HG03039 (cell line): ENCODE data around the gene BTNL9.
"Not testable (repeated sequence)": the region's sequence is repeated elsewhere in the genome, so short reads cannot be mapped to it uniquely, and the experiment has no call there.

Experiments used
- ATAC-seq: cut with Tn5 transposase; IDR thresholded peaks from one replicate; pipeline ENCODE4 v1.9.1; 2021; ENCODE audit warnings: mild to moderate bottlenecking, moderate library complexity; ENCODE audit not compliant: unreplicated experiment

Gene BTNL9

DNA sequence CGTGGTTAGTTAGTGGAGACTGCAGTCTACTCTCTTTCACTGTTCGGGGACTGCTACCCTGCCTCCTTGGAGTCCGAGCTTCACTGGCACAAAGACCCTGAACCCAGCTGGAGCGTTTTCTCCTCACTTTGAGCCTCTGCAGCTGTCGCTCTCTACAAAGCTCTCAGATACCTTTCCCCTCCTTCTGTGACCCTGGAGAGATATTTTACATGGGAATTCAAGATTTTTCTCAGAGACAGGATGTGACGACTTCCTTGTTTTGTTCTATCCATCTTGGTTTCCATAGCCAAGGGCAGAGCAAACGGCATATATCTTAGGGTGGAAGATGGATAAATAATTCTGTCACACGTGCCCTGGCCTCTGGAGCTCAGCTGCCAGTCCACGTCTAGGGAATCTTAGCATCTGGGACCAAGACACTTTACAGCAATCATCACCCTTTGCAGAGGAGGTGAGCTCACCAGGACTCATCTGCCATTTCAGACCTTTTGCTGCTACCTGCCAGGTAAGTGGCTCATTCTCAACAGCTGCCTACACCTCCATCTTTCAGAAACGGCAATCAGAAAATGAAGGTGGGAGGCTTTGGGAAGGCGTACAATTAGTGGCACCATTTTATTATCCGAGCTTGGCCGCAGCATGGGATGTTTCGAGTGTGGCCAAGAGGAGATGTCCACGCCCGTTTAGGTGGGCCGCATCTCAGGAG lies at the start of gene BTNL9:
Gene BTNL9 (plus strand): TSS at position 336 of the 700 bp plus-strand sequence. CDS start 5,224 bp downstream, outside the sequence.
- no peak for ATAC-seq

DNA sequence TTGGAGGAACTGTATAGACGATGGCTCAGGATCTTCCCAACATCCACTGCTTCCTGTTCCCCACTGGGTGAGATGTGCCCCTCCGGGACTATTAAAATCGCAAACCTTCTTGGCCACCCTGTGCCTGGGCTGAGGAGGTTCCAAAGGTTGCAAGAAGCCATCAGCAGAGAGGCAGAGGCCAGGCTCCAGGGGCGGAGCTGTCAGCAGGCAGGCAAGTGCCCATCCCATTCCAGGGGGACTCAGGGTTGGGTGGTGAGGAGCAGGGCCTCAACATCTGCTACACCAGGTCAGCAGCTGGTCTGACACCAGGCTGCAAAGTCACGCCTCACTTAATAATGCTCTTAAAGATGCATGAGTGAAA lies 49.2 kb upstream of the BTNL9 start:
- no peak for ATAC-seq

DNA sequence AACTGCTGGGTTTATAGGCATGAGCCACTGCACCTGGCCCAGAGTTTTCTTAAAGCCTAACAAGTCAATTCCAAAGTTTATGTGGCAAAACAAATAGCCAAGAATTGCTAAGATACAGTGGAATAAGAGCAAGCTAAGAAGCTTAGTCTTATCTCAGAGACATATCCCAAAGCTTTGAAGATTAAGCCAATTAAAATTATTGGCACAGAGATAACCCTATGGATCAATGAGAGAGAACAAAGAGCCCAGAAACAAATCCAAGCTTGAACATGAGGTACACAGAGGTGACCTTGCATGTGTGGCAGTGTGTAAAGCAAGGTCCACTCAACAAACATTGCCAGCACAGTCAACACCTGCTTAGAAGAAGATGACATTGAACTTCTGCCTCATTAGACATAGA lies 38.1 kb upstream of the BTNL9 start:
- ATAC-seq, result no peak

DNA sequence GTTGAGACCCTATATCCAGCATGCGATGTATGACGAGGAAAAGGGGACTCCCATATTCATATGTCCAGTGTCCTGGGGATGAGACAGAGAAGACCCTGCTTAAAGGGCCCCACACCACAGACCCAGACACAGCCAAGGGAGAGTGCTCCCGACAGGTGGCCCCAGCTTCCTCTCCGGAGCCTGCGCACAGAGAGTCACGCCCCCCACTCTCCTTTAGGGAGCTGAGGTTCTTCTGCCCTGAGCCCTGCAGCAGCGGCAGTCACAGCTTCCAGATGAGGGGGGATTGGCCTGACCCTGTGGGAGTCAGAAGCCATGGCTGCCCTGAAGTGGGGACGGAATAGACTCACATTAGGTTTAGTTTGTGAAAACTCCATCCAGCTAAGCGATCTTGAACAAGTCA lies 34.3 kb upstream of the BTNL9 start:
- ATAC-seq, result no peak

DNA sequence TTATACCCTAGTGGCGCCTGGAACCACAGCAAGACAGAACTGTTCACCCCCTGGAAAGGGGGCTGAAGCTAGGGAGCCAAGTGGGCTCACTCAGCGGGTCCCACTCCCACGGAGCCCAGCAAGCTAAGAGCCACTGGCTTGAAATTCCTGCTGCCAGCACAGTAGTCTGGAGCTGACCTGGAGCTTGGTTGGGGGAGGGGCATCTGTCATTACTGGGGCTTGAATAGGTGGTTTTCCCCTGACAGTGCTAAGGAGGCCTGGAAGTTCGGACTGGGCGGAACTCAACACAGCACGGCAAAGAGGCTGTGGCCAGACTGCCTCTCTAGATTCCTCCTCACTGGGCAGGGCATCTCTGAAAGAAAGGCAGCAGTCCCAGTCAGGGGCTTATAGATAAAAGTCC lies 31.9 kb upstream of the BTNL9 start:
- no peak for ATAC-seq

DNA sequence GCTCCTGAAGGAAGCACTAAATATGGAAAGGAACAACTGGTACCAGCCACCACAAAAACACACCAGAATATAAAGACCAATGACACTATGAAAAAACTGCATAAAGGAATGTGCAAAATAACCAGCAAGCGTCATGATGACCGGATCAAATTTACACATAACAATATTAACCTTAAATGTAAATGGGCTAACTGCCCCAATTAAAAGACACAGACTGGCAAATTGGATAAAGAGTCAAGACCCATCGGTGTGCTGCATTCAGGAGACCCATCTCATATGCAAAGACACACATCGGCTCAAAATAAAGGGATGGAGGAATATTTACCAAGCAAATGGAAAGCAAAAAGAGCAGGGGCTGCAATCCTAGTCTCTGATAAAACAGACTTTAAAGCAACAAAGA lies 30.0 kb upstream of the BTNL9 start:
- not testable (repeated sequence) for ATAC-seq

DNA sequence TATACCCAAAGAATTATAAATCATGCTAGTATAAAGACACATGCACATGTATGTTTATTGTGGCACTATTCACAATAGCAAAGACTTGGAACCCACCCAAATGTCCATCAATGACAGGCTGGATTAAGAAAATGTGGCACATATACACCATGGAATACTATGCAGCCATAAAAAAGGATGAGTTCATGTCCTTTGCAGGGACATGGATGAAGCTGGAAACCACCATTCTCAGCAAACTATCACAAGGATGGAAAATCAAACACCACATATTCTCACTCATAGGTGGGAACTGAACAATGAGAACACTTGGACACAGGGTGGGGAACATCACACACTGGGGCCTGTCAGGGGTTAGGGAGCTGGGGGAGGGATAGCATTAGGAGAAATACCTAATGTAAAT lies 25.4 kb upstream of the BTNL9 start:
- not testable (repeated sequence) for ATAC-seq

DNA sequence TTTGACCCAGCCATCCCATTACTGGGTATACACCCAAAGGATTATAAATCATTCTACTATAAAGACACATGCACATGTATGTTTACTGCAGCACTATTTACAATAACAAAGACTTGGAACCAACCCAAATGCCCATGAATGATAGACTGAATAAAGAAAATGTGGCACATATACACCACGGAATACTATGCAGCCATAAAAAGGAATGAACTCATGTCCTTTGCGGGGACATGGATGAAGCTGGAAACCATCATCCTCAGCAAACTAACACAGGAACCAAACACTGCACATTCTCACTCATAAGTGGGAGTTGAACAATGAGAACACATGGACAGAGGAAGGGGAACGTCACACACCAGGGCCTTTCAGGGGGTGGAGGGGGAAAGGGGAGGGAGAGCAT lies 22.6 kb upstream of the BTNL9 start:
- ATAC-seq, result not testable (repeated sequence)

DNA sequence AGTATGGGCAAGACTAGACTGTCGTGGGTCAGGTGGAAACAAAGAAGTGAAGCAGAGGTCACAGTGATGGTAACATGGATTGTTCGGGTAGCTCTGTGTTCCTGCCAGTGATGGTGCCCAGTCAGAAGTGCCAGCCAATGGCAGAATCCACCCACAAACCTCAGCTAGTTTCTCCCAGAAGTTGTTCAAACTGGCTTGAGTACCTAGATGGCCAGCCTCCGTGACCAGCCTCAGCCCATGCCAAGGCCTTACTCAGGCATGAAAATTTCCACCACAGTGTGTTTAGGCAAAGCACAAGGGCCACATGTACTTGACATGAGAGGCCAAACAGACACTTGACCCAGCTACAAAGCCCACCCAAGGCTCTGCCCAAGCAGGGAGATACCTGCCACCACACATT lies 19.4 kb upstream of the BTNL9 start:
- ATAC-seq, result no peak

DNA sequence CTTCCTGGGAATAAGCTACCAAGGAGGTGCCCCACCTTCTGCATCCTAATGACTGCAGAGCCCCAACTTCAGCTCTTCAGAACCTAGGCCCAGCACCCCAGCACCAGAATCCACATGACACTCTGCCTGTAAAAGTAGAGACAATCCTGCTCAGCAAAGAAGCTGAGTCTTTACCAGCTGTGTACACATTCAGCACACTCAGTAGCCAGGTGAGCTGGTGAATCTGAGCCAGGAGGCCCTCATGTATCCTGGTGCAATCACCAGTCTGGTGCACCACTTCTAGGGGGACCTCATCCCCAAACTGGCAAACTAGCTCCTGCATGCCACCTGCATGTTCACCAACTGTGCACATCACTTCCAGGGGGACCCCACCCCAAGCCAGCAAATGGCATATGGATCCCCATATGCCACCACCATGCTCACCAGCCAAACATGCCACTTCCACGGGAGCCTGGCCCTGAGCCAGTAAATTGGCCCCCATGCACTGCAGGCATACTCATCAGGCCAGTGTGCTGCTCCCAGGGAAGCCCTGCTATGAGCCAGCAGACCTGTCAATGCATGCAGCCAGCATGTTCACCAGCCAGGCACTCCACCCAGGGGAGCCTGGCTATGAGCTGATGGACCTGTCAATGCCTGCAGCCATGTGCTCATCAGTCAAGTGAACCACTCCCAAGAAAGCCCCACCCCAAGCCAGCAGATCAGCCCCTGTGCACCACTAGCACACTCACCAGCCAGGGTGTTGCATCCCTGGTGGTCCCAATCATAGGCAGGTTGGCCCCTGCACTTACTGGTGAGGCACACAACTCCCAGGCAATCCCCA lies 15.6 kb upstream of the BTNL9 start:
- no peak for ATAC-seq

DNA sequence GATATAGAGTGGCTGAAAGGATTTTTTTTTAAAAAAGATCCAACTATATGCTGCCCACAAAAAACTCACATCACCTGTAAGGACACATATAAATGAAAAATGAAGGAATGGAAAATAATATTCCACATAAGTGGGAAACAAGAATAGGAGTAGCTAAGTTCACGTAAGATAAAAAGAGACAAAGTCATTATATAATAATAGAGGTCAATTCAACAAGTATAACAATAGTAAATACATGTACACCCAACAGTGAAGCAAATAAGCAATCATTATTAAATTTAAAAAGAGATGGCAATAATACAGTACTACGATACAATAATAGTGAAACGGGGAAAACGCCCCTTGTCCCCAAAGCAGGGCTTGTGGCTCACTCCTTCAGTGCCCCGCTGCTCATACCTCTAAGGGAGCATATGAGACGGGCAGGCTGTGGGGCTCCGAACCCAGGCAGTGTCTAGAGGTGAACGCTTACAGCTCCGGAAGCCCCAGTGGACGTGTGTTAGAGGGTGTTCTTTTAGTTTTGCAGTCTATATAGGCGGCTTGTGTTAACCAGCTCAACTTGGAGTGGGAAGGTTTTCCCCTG lies 12.5 kb upstream of the BTNL9 start:
- ATAC-seq, result no peak

DNA sequence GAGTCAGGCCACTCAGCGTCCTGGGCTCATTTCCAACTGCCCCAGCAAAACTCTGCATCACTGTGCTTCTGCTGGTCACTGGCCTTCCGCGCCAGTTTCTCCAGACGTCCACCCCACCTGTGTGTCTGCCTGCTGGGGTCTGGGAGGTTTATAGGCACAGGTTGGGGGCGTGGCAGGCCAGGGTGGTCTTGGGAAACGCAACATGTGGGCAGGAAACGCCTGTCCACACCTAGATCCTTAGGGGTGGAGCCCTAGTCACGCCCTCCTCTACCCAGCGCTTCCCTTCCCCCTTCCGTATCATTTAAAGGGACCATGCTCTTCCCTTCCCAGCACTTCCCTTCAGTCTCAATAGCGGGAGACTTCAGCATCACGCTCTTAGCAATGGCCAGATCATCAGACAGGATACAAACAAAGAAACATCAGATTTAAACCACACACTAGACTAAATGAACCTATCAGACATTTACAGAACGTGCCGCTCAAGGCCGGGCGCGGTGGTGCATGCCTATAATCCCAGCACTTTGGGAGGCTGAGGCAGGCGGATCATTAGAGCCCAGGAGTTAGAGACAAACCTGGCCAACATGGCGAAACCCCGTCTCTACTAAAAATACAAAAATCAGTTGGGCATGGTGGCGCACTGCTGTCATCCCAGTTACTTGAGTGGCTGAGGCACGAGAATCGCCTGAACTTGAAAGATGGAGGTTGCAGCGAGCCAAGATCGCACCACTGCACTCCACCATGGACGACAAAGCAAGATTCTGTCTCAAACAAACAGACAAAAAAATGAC lies 11.8 kb upstream of the BTNL9 start:
- no peak for ATAC-seq

DNA sequence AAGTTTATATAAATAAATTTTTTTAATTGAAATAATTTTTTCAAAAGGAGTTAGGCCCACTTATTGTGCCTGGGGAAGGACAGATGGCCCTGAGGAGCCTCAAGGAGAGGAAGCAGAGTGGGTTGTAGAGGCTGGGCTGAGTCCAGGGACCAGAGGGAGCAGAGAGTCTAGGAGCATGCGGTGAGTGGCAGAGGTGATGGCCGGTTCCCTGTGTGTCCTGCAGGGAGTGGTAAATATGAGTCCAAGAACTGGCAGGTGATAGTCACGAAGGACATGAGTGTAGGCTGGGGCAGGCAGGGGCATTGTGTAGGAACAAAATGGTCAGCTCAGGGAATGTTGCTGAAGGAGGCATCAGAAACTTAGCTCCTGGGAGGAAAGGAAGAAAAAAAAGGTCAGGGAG lies 8.3 kb upstream of the BTNL9 start:
- no peak for ATAC-seq

DNA sequence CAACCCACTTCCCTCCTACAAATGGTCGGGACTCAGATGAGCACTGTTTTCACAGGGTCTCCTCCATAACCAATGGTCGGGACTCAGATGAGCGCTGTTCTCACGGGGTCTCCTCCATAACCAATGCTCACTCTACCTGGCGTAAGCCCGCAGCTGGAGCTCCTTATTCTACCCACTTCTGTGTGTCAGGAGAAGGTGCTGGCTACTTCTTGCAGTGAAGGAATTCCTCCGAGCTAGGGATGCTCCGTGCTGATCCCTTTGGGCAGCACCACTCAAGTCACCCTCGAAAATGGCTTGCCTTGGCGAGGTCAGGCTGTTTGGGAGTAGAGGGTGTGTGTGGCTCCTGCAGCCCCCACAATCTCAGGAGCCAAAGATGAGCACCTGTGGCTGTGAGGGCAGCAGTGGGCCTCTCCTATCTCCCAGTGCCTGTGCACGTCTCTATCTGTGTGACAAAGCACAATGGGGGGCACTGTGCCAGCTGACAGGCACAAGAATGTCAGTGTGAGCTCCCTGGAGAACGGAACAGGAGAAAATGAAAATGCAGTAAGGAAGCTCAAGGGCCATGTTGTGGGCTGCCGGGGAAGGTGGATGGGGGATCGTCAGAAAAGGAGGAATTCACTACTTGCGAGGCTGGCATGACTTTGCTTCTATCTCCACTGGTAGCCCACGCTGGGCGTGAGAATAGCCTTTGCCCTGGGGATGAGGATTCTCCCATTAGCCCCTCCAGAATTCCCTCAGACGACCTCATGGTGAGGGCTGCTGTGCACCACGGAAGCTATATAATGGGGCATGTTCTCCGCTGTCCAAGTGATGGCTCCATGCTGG lies 3.9 kb upstream of the BTNL9 start:
- no peak for ATAC-seq

DNA sequence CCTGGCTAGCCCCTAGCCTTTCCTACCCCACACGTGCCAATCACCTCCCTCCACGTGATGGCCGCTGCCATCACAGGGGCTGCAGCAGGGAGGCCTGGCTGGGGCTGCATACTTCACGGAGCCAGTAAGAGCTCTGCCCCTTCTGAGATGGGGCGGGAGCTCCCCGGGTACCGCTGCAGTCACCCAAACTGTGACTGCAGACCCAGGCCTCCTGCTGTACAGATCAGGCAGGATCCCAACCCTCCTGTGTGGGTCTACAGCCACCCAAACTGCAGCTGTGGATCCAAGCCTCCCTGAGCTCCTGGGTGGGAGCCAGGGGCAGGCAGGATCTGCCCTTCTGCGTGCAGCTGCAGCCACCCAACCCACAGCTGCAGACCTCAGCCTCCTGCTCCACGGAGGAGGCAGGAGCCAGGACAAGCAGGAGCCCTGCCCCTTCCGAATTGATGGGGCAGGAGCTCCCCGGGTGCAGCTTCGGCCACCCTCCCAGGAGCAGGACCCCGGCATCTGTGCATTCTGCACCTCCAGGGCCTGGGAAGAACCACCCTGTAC lies 3.2 kb upstream of the BTNL9 start:
- ATAC-seq, result no peak

DNA sequence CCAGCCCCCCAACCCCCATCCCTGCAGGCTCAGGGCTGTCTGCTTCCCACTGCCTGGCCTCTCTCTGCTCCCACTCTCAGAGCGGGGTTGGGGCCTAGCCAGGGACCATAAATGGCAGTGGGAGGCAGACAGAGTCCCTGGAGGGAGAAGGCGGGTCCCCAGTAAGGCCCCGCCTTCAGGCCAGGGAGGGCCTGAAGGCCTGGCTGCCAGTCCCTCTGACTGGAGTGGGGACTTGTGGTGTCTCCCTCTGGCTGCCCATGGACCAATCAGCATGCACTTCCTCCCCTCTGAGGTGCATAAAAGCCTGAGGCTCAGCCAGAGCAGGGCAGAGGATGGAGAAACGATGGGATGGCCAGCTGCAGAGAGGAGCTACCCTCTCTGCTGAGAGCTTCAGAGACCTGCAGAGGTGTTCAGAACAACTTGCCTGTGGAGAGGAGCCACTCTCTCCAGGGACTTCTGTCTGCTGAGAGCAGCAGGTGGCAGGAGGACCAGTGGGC lies 2.7 kb upstream of the BTNL9 start:
- ATAC-seq, result no peak

DNA sequence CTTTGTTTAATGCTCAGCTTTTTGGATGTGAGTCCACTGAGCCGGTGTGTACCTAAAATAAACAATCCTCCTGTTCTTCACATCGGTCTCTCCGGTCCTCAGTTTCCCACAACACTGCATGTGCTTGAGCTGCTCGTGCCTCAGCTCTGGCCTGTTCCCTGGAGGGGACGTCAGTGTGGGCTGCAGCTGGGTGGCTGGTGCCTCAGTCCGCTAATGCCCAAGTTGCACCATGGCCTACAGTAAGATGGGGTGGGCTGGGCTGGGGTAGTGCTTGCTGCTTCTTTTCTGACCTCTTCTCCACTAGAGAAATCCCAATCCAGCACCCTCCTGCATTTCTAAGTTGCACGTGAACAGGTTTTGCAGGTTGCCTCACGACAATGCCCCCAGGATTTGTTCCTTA lies 595 bp upstream of the BTNL9 start:
- no peak for ATAC-seq

DNA sequence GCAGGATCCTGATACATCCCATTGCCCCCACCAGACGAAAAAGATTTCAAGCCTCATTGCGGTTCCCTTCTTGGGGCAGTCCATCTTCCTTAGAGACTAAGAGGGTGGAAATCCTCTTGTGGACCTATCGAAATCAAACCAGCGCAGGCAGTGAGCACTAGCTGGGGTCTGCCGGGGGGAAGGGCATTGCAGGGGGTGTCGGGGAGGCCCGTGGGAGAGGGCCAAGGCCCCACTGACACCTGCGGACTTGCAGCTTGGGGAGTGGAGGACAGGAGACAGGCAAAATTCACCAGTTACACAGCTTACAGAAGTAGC lies 522 bp downstream of the BTNL9 start:
- ATAC-seq, result no peak

DNA sequence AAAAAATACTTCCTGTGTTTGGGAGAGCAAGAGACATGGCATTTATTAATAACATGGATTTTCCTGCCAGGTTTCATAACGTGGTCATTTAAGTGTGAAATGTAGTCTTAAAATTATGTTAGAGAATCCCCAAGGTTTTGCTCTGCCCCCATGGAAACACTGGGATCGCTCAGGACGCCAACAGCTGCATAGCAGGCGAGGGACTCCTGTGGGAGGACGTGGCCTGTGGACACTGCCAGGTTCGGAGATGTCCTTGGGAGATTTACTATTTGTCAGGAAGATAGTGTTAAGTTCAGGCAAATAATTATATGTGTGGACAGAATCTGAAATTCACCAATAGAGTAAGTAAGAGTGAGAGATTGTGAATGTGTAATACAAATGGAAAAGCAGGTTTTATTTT lies 977 bp downstream of the BTNL9 start:
- ATAC-seq, result no peak

DNA sequence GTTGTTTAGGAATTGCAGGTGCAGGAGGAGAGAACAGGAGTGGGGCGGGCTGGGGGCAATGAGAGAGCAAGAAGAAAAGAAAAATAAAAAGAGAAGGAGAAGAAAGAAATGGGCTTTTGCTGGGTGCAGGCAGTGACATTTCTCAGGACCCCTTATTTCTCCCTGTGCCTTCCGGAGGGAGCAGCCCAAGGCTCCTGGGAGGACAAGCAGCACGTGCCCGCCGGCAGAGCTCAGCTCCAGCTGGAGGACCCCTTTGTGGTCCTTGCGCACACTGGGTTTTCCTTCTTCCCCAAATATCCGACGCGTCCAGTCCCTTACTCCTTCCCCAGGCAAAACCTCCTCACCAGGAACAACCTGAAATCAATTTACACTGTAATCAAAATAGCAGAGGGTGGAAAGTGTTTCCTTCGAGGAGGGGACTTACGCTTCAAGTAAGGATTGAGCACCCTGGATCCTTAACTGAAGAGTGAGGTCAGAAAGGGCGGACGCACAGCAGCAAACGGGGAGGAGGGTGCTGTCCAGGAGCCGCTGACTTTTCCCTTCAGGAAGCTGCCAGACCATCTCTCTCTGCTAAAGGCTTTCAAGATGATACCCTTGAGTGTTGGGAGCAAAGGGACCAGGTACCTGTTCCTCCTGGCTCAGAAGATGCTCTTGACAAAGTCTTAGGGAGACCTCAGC lies 2.1 kb downstream of the BTNL9 start:
- no peak for ATAC-seq
